ENCODE results near the gene SPIB.
"Not testable (repeated sequence)": the region's sequence is repeated elsewhere in the genome, so short reads cannot be mapped to it uniquely, and the experiment has no call there.

The SPIB gene

DNA sequence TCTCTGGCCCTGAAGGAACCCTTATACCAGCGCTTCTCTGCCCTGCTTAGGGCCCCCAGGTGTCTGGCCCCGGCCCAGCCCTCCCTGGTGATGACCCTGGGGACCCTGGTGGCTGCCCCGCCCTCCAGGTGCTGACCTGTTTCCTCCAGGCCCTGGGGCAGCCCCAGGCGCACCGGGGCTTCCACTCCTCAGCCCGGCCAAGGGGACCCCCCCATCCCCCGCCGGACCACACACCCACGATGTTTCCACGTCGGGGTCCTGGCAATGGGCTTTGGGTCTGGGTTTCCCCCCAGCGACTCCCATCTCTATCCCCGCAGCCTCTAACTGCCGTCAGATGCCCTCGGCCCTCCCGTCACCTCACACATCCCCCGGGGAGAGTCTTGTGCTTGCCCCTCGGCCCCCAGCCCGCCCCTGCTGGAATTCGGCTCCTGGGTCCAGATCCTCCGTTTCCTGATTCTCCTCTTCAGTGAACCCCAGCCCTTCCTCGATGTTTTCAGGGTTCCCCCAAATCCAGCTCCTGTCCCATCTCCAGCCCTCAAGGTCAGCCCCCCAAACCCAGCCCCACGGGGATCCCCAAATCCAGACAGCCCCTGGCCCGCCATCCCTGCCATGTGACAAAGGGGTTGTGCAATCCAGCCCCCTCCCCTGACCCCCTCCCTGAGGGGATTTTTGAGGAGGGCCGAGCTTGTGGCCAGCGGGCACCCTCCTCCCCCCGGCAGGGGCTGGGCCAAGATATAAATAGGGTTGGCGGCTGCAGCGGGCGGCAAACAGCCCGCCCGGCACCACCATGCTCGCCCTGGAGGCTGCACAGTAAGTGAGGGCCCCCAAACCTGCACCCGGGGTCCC, at the start of gene SPIB:
TSS of gene SPIB (plus strand) at position 763 of the 846 bp plus-strand sequence. CDS start at position 788, 25 bp downstream.
- DNase-seq (ENCODE audit: low read depth in 3 of 3): no peak

DNA sequence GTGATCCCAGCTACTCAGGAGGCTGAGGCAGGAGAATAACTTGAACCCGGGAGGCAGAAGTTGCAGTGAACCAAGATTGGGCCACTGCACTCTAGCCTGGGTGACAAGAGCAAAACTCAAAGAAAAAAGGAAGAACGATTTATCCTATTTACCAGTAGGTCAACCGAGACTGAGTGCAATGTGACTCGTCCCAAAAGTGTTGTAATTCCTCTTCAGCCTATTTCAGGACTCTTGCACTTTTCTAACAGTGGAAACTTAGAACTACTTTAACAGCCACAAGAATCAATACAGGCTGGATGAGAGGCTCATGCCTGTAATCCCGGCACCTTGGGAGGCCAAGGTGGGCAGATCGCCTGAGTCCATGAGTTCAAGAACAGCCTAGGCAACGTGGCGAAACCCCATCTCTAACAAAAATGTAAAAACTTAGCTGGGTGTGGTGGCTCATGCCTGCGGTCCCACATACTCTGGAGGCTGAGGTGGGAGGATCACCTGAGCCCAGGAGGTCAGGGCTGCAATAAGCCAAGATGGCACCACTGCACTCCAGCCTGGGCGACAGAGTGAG, 46.7 kb upstream of the SPIB start:
- DNase-seq (ENCODE audit: low read depth in 3 of 3): no peak

DNA sequence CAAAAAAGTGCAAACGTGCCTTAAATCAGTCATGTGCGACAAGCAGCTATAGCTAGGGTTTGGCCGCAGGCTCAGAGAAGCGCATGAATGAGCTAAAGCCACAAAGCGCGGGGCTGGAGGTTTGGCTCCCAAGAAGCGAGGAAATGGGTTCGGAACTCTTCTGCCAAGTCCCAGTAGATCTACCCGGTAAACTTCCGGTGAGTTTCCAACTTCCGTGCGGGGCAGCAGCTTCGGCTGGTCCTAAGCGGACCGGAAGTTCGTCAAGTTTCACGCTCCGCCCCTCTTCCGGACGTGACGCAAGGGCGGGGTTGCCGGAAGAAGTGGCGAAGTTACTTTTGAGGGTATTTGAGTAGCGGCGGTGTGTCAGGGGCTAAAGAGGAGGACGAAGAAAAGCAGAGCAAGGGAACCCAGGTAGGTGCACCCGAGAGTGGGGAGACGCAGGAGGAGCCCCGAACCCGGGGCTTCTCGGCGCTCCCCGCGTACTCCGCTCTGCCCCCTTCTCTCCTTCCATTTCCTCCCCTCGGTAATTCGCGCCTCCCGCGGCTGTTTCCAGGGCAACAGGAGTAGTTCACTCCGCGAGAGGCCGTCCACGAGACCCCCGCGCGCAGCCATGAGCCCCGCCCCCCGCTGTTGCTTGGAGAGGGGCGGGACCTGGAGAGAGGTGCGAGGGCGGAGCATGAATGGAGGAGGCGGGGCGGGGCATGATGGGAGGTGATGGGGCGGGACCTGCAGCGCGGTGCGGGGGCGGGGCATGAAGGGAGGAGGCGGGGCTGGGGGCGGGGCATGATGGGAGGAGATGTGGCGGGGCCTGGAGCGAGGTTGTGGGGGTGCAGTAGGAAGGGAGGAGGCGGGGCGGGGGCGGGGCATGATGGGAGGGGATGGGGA, 42.3 kb upstream of the SPIB start, which contains the start of gene NR1H2:
TSS of gene NR1H2 (plus strand) at position 292 of the 885 bp plus-strand sequence. CDS start 1,149 bp downstream, outside the sequence.
- DNase-seq (ENCODE audit: low read depth in 3 of 3): peak; percentile 86 to 92 (median 91)

DNA sequence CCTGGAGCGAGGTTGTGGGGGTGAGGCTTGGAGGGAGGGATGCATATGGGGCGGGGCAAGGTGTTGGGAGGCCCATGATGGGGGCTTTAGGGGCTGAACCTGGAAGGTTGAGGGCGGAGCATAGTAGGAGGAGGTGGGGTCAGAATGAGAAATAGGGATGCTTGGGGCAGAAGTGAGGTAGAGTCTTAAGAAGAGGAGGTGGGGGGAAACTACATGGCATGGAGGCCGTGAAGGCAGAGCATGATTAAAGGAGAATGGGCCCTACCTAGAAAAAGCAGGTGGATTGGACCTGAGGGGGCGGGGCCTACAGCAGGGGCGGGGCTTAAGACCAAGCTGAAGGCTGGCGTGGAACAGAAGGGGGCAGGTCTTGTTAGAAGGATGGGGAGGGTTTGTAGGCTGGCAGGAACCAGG, 41.7 kb upstream of the SPIB start:
- peak in 1 of 3 experiments; percentile 58 for DNase-seq (ENCODE audit: low read depth in 3 of 3)

DNA sequence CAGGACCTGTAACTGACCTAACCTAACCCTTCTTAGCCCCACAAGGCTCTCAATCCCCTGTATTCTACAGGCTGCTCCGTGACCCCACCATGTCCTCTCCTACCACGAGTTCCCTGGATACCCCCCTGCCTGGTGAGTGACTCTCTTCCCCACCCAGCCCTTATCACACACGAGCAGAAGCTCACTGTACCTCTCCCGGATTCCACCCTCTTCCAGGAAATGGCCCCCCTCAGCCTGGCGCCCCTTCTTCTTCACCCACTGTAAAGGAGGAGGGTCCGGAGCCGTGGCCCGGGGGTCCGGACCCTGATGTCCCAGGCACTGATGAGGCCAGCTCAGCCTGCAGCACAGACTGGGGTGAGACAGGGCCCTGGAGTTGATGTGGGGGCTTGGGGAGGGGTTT, 41.2 kb upstream of the SPIB start:
- no peak for DNase-seq (ENCODE audit: low read depth in 3 of 3)

DNA sequence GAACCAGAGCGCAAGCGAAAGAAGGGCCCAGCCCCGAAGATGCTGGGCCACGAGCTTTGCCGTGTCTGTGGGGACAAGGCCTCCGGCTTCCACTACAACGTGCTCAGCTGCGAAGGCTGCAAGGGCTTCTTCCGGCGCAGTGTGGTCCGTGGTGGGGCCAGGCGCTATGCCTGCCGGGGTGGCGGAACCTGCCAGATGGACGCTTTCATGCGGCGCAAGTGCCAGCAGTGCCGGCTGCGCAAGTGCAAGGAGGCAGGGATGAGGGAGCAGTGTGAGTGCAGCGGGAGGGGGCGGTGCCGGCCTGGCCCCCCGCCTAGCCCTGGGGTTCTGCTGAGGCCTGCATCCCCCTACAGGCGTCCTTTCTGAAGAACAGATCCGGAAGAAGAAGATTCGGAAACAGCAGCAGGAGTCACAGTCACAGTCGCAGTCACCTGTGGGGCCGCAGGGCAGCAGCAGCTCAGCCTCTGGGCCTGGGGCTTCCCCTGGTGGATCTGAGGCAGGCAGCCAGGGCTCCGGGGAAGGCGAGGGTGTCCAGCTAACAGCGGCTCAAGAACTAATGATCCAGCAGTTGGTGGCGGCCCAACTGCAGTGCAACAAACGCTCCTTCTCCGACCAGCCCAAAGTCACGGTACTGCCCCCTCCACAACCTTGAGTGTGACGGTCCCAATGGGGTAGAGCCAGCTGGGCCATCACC, 40.4 kb upstream of the SPIB start:
- DNase-seq (ENCODE audit: low read depth in 3 of 3): no peak

DNA sequence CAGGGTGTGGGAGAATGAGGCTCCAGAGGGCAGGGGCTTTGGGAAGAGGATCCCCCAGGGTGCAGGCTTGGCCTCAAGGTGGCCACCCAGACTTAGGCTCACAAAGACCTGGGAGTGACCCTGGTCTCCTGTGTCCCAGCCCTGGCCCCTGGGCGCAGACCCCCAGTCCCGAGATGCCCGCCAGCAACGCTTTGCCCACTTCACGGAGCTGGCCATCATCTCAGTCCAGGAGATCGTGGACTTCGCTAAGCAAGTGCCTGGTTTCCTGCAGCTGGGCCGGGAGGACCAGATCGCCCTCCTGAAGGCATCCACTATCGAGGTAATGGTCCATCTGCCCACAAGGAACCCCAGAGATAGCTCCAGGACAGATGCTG, 39.9 kb upstream of the SPIB start:
- no peak for DNase-seq (ENCODE audit: low read depth in 3 of 3)

DNA sequence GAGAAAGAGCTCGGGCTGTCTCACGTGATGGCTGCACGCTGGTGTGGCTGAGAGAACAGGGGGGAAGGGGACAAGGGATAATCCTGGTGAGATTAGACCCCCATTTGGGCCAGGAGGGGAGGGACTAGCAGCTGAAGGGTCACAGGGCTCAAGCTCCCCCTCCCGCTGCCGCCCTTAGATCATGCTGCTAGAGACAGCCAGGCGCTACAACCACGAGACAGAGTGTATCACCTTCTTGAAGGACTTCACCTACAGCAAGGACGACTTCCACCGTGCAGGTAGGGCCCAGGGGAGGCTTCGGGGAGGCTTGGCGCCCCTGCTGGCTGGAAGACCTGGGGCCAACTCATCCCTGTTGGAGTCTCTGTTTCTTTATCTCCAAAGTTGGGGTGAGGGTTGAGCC, 39.1 kb upstream of the SPIB start:
- DNase-seq (ENCODE audit: low read depth in 3 of 3): no peak

DNA sequence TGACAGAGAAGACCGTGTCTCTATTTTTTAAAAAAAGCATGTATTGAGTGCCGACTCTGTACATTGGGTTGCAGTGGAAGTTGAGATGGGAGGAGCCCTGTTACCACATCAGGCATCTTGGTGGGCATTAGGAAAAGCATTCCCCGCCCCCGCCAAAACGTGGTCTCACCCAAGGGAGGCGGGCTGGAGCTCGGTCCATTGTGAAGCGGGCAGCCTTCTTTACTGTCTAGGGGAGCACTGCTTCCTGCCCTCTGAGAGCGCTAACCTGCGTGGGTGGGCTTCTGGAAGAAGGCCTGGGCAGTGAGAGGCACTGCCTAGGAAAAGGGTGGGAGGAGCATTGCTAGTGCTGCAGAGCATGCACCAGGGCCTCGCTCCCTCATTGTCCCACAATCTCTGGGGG, 38.6 kb upstream of the SPIB start:
- DNase-seq (ENCODE audit: low read depth in 3 of 3): no peak

DNA sequence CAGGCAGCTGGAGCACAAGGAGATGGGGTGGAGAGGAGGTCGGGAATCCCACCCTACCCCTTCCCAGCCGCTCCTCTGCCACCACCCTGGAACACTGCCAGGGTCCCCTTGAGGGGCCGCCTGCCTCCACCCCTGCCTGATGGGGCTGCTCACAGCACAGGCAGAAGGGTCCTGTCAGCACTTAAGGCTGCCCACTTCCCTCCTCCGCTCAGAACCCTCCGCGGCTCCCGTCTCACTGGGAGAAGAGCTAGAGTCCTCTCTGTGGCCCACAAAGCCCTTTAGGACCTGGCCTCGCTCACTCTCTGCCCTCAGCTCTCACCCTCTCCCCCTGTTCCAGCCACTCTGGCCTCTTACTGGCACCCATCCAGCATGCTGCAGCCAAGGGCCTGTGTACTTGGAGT, 38.0 kb upstream of the SPIB start:
- DNase-seq (ENCODE audit: low read depth in 3 of 3): no peak

DNA sequence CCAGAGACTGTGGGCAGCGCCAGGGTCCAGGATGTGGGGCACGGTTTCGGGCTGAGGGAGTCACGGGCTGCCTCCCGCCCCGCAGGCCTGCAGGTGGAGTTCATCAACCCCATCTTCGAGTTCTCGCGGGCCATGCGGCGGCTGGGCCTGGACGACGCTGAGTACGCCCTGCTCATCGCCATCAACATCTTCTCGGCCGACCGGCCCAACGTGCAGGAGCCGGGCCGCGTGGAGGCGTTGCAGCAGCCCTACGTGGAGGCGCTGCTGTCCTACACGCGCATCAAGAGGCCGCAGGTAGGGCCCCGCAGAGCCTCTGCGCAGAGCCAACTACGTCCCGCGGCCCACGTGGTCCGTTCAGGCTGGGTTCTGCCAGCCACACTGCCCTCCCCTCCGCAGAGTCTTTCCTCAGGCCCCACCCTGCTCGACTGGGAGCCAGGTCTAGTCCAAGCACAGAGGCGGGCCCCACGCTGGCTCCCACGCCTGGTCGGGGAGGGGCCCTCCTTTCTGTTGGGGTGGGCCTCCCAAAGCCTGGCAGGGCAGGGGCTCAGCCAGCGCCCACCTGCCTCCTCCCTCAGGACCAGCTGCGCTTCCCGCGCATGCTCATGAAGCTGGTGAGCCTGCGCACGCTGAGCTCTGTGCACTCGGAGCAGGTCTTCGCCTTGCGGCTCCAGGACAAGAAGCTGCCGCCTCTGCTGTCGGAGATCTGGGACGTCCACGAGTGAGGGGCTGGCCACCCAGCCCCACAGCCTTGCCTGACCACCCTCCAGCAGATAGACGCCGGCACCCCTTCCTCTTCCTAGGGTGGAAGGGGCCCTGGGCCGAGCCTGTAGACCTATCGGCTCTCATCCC, 36.6 kb upstream of the SPIB start:
- DNase-seq (ENCODE audit: low read depth in 3 of 3): no peak

DNA sequence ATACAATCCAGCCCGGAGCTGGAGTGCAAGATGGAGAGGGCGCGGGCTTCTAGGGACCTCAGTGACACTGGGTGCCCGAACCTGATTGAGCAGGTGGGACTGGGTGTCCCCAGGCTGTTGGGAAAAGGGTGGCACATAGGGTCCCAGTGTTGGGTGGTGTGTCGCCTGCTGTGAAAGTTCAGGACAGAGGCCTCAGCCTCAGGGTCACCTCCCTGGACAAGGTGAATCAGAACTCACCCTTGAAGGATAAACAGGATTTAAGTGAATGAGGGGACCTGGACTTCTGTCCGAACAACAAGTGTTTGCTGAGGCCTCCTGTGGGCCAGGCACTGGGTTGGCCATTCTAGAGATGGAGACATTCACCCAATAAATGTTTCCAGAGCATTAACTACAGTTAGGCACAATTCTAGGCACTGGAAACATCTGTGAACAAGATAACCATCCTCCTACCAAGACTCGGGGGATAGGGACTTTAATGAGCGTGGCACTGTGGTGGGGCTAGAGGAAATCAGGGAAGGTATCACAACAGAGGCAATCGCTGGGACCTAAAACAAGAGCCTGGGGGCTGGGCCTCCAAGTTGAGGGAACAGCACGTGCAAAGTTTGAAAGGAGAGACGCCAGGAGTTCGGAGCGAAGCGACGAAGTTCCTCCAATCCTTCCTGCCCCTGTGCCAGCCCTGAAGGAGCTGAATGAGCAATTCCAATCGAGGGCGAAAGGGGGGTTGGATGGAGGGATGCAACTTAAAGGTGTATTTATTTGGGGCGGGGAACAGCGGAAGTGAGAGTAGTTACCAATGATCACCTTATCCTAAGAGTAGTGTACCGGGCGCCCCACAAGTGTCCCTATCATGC, 35.5 kb upstream of the SPIB start:
- no peak for DNase-seq (ENCODE audit: low read depth in 3 of 3)

DNA sequence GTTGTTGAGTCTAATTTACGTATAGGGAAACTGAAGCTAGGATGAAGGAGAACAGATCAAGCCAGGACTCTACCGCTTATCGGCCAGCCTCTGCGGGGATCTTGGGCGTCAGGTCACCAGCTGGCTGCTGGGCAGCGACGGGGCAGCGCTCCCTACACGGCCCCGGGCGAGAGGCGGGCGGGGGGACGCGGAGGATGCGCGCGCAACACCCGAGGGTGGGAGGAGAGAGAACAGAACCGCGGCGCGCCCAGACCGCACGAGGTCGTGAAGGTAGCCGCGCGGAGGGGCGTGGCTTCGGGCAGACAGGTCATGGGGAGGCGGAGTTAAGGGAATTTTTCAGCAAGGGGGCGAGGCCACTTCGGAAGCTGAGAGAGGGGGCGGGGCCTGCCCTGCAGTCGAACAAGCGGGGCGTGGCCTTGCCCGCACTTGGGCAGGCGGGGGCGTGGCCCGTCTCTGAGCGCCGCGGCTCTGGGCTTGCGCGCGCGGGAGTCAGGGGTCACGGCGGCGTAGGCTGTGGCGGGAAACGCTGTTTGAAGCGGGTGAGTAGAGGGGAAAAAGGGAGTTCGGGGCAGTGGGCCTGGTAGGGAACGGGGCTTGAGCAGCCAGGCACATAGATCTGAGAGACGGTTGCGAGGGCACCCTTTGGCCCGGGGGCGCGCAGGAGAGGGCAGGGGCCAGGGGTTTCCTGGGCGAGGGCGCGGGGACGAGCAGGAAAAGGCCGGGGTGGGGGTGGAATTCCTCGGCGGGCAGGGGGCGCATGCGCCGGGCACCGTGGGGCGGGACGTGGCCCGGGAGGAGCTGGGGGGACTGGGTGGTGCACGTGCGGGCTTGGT, 34.7 kb upstream of the SPIB start, which contains the start of gene POLD1:
TSS of gene POLD1 (plus strand) at position 496 of the 833 bp plus-strand sequence. CDS start 14,505 bp downstream, outside the sequence.
- peak; percentile 98 to 99 (median 98) for DNase-seq (ENCODE audit: low read depth in 3 of 3)

DNA sequence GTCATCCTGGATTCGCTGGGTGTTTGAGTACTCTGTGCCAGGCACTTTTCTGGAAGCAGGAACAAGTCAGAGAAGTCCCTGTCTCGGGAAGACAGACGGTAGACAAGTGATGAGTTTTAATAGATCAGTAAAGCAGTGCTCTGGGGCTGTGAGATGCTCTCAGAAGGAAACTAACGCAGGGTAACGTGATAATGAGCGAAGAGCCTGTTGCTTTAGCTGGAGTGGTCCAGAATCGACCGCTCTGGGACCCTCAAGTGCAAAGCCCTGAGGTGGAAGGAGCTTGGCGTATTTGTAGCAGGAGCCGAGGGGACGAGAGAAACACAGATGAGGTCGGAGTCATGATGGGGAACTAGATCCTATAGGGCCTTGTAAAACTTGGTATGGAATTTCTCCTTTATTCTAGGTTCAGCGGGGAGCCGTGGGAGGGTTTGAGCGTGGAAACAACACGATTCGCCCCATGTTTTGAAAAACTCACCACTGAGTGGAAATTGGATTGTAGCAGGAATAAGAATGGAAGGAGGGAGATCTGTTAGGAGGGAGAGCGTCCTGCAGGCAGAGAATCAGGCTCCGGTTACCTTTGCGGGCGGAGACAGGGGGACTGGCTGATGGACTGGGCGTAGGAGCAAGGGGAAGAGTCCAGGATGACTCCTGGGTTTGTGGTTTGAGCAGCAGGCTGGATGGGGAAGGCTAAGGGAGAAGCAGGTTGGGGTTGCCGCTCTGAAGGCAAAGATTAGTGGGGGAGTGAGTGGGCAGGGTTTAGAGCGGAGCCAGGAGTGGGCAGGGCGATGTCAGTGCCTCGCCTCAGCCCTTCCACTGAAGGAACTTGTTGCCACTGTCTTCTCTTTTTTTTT, 33.8 kb upstream of the SPIB start:
- DNase-seq (ENCODE audit: low read depth in 3 of 3): no peak

DNA sequence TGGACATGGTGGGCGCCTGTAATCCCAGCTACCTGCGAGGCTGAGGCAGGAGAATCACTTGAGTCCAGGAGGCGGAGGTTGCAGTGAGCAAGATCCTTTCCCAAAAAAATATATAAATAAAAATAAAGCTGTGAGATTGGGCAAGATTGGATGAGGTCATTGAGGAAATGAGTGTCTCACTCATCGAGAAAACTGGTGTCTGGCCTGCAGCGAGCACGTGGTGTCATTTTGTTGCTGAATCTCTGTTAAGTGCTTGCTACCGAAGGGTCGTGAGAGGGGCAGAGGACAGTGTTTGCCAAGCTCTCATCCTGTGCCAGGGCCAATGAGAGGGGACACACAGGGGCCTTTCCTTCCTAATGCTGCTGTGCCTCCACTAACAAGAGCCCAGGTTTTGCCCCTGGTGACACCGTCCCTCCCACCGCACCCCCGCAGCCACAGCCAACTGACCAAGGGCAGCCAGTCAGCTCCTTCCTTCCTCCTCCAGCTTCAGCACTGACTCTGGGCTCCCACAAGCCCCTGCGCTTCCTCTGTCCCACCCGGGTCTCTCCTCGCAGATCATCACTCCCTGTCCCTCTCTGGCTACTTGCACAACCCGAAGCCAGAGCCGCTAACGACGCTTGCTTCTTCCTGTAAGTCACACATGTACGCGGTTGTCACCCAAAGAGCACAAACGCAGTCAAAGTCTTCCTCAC, 31.4 kb upstream of the SPIB start:
- DNase-seq (ENCODE audit: low read depth in 3 of 3): no peak

DNA sequence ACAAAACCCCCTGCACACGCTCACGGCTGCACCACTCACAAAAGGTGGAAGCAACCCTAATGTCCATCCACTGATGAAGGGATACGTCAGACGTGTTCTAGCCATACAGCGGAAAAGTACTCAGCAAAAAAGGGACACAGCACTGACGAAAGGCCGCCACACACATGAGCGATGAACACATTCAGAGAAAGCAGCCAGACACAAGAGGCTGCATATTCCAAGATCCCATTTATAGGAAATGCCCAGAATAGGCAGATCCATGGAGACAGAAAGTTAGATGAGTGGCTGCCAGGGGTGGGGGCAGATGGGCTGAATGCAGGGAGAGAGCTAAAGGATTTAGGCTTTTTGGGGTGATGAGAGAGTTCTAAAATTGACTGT, 30.9 kb upstream of the SPIB start:
- DNase-seq (ENCODE audit: low read depth in 3 of 3): no peak

DNA sequence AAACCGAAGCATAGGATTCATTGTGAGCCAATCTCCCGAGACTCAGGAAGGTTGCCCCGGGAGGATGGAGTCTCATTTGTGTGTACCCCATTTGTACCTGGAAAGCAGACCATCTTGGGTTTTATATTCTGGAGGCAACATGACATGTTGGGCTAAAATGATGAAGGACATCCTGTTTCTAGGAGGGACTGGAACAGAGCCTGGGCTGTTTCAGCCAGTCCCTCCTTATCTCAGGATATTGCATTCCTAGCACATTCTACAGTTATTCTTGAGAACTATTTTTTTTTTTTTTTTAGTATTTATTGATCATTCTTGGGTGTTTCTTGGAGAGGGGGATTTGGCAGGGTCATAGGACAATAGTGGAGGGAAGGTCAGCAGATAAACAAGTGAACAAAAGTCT, 28.4 kb upstream of the SPIB start:
- DNase-seq (ENCODE audit: low read depth in 3 of 3): not testable (repeated sequence)
